Endometrium (tissue), 2 donors: ENCODE data around the gene MAML3.

Source experiments
- FAIRE-seq: peaks from 2 replicates; lab custom pipeline; 2012; peaks lifted over from hg19 to GRCh38; lab: Jason Lieb, UNC
- donor health status: control.
- donor health status: control.

Gene MAML3

DNA sequence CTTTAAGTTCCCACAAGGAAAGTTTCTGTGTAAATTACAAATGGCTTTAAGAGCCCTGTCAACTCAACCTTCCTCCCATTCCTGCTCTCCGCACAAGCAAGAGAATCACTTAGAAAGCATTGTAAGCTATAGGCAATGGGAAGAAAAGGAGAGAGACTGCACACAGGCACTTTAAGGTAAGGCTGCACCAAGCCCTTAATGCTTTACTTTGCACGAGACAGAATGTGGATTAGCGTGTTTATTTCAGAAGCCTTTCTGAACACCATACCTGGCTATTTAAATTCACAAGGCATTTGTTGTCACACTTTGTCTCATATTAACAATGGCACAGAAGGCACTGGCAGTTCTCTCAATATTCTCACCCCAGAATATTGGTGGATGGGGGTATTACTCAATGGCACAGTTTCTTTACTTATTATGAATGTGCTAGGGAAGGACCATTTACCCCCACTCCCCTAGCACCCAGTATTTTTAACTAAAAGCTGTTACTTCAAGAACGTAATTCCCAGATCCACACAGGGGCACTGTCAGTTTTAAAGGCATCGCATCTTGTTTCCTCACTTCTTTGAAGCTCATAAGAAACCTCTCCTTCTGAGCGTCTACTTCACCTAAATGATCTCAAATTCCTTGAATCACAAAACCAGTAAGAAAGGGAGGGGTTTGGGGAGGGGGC, 150.0 kb downstream of the MAML3 start:
- no peak for FAIRE-seq

GRCh38 chr4:140000232-140000631, 153.8 kb downstream of the MAML3 start:
- no peak for FAIRE-seq

GRCh38 chr4:139988863-139989765, 164.9 kb downstream of the MAML3 start:
- FAIRE-seq = no peak

- no peak for FAIRE-seq
Measured at GRCh38 chr4:139987502-139987850, 166.5 kb downstream of the MAML3 start.

- peak; percentile 8 for FAIRE-seq
Measured at GRCh38 chr4:139986689-139987501, 167.1 kb downstream of the MAML3 start.

DNA sequence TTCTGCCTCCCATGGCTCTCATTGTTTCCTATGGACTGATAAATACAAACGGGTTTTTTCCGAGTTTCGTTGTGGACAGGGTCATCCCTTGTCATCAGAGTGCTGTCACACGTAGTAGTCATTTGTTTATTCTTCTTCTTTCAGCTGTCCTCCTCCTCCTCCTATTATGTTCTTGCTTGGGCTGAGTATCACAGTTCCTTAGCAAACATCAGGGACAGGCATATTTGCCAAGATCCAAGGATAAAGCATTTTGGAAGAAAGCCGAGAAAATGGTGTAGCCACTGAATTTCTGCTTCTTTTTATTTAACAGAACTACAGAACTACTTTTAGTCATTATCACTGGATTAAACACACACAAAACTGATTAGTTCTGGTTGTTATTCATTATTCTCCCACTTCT, 167.9 kb downstream of the MAML3 start:
- no peak for FAIRE-seq

GRCh38 chr4:139985401-139985800, 168.6 kb downstream of the MAML3 start:
- FAIRE-seq = no peak

- FAIRE-seq = no peak
Measured at GRCh38 chr4:139984471-139984870, 169.5 kb downstream of the MAML3 start.

DNA sequence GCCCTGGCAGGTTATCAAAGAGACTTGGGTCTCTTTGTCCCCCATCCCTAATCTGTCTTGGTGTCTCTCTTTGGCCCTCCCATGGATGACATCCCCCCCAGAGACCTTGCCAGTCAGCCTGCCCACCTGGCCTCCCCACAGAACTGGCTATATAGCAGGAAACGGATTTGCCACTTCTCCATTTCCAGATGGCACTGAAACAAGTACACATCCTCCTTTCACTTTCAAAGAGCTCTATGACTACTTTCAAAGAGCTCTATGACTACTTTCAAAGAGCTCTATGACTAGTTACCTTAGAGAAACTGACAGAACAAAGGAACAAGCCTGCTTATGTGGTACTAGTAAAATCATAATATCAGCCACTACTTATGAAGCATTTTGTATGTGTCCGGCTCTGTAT, 175.3 kb downstream of the MAML3 start:
- FAIRE-seq = no peak

GRCh38 chr4:139977838-139978609, 176.0 kb downstream of the MAML3 start:
- no peak for FAIRE-seq

- FAIRE-seq = peak; percentile 67
Measured at GRCh38 chr4:139975830-139976272, 178.1 kb downstream of the MAML3 start.

- FAIRE-seq = no peak
Measured at GRCh38 chr4:139973616-139974015, 180.4 kb downstream of the MAML3 start.

DNA sequence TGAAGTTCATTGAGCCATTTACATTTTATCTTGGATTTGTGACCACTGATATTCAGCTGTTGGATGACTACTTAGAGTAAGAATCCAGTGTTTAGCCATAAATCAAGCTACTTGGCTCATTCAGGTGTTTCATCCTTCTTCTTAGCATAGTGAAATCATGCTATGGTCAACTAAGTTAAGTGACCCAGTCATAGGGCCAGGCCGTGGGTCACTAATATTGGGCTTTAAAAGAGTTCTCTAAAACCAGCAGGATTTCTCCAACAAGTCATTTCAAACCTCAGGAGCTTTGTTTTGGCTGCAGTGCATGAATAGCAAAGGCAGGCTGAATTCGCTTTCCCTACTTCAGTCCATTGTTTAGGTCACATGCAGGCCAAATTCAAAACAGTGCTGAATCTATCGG, 181.0 kb downstream of the MAML3 start:
- no peak for FAIRE-seq

- FAIRE-seq = no peak
Measured at GRCh38 chr4:139972305-139972704, 181.7 kb downstream of the MAML3 start.

GRCh38 chr4:139971111-139971510, 182.9 kb downstream of the MAML3 start:
- no peak for FAIRE-seq

DNA sequence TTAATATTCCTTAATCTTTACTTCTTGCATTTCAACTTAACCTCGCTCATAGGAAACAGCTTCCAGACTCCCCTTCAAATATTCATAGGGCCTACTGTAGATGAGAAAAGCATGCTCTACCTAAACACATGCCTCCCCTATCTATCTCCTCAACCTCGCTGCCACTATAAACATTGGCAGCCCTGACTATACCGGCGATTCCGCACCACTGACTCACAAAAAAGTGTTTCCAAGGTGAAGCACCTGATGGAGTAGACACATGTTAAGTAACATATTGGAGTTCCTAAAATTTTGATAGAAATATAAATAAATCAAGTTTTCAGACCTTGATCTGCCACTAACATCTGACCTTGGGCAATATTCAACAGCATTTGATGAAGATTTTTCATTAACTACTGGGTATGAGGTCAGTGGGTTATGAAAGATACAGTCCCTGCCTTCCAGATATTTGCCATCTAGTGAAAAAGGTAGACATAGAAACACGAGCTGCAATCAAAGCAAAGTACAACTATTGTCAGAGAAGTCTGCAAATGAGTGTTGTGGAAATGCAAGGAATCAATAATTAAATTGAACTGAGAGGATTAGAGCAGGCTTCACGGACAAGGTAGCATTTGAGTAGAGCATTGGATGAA, 184.2 kb downstream of the MAML3 start:
- no peak for FAIRE-seq

DNA sequence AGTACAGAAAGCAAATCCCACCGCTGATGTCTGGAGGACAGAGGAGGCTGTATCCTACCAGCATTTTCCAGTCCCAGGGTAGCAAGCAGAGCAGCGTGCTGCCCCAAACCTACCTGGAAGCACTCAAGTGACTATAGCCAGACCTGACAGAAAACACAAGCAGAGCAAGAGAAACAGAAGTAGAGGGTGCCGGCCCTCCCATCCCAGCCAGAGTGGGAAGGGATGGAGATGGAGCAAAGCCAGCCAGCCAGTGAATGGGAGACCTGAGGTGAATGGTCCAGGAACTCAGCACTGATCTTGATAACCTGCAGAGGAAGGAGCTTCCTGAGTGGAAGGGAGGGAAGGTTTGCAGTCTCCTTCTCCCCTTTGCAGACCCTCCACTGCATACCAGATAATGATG, 185.2 kb downstream of the MAML3 start:
- FAIRE-seq = no peak

DNA sequence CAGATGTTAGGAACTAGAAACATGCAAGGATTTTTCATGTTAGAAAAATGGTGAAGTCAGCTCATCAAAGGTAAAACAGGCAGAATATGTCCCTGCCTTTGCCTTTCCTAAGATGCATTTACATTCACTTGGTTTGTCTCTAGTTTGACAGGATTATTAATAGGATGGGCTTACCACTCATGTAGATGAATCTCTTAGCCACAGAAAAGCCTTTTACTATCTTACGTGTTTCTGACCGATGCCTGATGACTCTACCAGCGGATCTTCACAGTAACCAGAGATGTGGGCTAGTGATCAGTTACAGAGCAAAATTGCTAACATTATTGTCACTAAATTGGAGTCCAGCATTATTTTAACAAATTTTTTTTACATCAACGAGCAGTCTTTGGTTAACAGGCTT, 187.6 kb downstream of the MAML3 start:
- FAIRE-seq = no peak

- no peak for FAIRE-seq
Measured at GRCh38 chr4:139965789-139966188, 188.2 kb downstream of the MAML3 start.

GRCh38 chr4:139963708-139964107, 190.3 kb downstream of the MAML3 start:
- FAIRE-seq = no peak

GRCh38 chr4:139962130-139962684, 191.8 kb downstream of the MAML3 start:
- FAIRE-seq = no peak
